Superior temporal gyrus (tissue), 1 donor: ENCODE measurements around the gene ZBTB11.
"Not testable (repeated sequence)": the region's sequence is repeated elsewhere in the genome, so short reads cannot be mapped to it uniquely, and the experiment has no call there.

Experiments used
- DNase-seq: peaks from one replicate; pipeline ENCODE4 v3.0.0-alpha.2; 2016; ENCODE audit errors: extremely low spot score

The ZBTB11 gene

GRCh38 chr3:101617478-101617877 lies 59.5 kb downstream of the ZBTB11 start:
- DNase-seq: no peak

GRCh38 chr3:101615525-101615924 lies 61.4 kb downstream of the ZBTB11 start:
- DNase-seq: no peak

DNA sequence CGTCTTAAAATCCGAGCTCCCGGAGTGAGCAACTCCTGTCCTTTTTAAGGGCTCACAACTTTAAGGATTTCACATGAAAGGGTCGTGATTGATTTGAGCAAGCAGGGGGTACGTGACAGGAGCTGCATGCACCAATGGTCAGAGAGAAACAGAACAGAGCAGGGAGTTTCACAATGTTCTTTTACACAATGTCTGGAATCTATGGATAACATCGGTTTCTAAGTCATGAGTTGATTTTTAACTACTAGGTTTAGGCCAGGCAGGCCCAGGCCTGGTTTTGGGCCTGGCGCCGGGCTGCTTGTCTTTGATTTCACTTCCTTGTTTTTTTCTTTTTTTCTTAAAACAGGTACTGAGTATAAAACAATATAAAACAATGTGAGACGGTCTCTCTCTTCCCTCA lies 63.9 kb downstream of the ZBTB11 start:
- DNase-seq: not testable (repeated sequence)

- no peak for DNase-seq
Observed at GRCh38 chr3:101611023-101611422, 65.9 kb downstream of the ZBTB11 start.

GRCh38 chr3:101605398-101605797 lies 71.5 kb downstream of the ZBTB11 start:
- DNase-seq: not testable (repeated sequence)

GRCh38 chr3:101603184-101603583 lies 73.7 kb downstream of the ZBTB11 start:
- DNase-seq: no peak

- DNase-seq: no peak
Observed at GRCh38 chr3:101602731-101603130, 74.2 kb downstream of the ZBTB11 start.
